NCI-H526 treated with DMSO at 0.1 percent for 48 hours (cell line): Measurements from ENCODE around the gene RNF187.
"Not testable (repeated sequence)": the region's sequence is repeated elsewhere in the genome, so short reads cannot be mapped to it uniquely, and the experiment has no call there.

Source experiments
- DNase-seq: peaks from one replicate; lab custom pipeline; 2025; lab: John Stamatoyannopoulos, UW

The RNF187 gene

GRCh38 chr1:228460821-228461220, 26.4 kb upstream of the RNF187 start:
- DNase-seq = no peak

DNA sequence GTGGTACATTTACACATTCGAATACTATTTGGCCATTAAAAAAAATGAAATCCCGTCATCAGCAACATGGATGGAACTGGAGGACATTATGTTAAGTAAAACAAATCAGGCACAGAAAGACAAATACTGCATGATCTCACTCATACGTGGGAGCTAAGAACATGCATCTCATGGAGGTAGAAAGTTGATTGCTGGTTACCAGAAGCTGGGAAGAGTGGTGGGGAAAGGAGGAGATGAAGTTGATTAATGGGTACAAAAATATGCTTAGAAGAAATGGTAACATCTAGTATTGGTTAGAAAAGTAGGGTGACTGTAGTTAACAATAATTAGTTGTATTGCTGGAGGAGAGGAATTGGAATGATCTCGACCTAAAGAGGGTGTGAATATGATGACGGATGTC, 24.6 kb upstream of the RNF187 start:
- no peak for DNase-seq

DNA sequence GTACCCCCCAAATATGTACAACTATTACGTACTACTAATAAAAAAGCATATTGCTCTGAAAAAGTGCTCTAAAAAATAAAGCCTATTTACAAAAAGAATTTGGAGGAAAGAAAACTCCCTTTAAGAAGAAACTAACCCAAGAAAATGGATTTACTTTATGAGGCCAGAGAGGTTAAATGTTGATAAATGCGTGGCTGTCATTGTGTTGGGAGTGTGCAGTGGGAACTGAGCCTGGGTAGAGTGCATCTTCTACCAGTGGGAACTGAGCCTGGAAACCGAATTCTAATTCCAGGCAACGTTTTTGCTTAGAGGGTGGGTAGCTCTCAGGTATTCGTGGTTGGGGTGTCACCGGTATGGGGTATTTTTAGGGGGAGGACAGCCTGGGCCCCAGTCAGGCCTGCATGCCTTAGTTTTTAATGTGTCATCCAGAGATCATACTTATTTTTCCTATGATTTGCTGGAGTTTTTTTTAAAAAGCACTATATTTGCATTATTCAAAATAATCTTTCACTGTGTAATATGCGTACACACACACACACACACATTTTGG, 24.1 kb upstream of the RNF187 start:
- no peak for DNase-seq

DNA sequence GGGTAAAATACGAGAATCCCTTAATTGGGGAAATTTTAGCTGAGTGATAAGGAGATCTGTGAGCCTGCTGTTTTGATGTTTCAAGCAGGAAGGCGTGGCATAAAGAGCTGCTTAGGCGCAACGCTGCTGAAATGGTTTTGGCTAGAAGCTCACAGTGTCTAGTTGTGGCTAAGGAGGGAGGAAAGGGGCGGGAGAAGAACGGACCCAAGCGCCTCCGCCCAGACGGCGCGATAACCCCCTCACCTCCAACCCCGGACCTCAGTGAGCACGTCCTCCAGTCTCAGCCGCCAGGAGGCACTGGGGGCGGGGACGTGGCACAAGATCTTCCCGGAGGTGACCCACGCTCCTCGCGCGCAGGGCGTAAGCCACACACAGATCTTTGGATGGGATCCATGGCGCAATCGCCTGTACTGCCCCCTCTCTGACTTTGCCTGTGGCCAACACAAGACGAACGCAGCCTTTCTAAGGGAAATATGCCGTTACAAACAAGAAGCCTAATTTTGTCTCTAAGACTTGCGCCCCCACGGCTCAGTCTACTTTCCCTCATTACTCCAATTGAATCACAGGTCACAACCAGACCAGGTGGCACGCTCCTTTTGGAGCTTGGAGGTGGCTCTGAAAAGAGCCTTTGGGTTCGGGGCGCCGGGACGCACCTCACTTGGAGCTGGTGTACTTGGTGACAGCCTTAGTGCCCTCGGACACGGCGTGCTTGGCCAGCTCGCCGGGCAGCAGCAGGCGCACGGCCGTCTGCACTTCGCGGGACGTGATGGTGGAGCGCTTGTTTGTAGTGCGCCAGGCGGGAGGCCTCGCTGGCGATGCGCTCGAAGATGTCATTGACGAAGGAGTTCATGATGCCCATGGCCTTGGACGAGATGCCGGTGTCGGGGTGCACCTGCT, 23.4 kb upstream of the RNF187 start:
- no peak for DNase-seq

- no peak for DNase-seq
Measured at GRCh38 chr1:228464487-228464983, 22.6 kb upstream of the RNF187 start.

DNA sequence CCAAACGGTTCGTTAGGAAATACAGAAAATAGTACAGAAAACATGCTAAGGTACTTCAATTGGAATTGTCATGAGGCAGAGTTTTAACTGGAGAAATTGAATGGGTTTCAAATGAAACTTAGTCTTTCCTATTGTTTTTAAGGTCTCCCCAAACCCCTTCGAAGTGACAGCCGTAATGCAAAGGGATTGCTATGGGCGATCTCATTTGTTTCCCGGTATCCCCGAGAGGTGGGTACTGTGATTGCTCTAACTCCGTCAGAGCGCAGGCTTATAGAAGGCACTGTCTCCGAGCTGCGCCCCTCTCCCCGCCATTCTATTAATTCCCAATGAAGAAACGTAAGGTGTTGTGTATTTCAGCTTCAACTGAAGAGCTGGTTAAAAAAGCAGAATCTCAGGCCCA, 22.0 kb upstream of the RNF187 start:
- DNase-seq = no peak

DNA sequence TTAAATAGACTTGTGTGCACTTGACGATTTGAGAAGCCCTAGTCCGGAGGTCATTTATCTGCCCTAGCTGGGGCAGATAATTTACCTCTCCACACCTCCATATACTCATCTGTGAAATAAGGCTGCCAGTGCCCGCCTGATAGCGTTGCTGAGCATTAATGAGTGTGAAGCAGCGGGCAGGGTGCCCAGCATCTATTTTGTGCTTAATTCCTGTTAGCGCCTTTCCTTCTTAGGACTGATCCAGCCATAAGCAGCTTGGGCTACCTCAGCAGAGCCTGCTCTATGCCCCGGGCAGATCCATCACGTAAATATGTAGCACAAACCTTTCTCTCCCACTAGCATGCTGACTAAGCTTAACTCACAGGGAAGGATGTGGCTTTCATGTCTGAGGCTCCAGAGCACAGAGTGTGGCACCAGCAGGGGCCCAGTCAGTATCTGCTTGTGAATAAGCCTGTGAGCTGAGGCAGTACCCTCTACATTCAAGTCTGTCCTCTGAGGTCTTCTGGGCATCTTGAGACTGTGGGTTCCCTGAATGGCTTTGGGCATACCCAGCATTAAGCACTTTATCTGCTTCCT, 21.5 kb upstream of the RNF187 start:
- DNase-seq = no peak

DNA sequence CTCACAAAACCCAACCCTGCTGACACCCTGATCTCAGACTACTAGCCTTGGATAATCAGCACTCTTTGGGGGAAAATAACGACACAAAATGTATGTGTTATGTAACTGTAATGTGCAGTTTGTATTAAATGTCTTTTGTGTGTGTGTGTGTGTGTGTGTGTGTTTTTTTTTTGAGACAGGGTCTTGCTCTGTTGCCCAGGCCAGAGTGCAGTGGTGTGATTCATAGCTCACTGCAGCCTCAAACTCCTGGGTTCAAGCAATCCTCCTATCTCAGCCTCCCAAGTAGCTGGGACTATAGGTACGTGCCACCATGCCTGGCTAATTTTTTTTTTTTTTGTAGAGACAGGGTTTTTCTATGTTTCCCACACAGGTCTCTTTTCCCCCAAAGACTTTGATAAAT, 19.0 kb upstream of the RNF187 start:
- not testable (repeated sequence) for DNase-seq

DNA sequence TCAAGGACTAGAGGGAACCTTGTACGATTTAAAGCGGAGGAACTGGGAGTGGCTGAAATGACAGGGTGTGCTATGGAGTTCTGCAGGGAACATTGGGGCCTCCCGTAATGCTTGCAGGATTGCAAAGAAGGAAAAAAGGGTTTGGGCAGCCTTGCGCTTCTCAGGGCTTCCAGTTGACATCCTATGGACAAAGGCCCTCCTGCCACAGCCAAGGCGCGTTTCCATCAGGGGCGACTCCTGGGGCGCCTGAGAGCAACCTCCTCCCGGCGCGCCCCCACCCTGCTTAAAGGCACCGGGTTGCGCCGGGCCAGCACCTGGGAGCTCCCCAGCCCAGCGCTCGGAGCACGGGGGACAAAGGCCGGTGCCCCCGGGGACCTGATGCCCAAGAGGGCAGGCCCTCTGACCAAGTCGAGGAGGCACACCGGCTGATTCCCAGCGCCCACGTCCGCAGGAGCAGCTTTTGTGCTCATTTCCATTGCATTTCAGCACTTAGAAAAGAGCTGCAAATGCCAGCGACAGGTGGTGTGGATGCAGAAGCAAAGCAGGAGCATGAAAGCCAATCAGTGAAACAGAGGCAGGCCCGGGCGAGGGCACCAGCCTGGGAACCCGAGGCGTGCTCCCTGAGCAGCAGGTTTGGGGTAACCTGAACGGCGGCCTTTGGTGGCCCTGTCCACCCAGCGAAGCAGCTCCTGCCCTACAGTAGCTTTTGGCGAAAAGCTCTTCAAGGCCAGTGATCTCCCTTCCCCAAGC, 17.6 kb upstream of the RNF187 start:
- no peak for DNase-seq

- DNase-seq = no peak
Measured at GRCh38 chr1:228471154-228471761, 15.9 kb upstream of the RNF187 start.

DNA sequence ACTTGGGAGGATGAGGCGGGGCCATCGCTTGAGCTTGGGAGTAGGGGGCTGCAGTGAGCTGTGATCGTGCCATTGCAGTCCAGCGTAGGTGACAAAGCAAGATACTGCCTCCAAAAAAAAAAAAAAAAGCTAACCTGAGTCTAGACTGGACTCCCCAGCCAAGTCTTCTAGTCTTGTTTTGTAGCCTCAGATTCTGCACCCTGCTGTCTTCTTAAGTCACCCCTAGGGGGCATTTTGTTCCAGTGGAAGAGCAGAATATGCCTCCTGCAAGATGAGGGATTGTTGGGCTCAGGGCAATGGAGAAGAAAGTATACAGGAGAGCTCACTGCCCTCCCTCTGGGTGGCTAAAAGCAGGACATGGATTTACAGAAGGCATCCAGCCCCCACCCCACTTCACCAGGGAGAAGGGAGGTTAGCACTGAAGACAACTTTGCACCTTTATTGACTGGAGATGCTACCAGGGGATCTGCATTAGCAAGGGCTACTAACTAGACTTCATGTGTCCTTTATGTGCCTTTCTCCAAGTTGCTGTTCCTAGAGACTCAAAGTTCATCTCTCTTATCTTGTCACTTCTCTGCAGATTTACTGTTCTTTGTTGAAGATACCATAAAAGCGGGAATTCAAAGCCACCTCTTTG, 15.3 kb upstream of the RNF187 start:
- peak; percentile 8 for DNase-seq

DNA sequence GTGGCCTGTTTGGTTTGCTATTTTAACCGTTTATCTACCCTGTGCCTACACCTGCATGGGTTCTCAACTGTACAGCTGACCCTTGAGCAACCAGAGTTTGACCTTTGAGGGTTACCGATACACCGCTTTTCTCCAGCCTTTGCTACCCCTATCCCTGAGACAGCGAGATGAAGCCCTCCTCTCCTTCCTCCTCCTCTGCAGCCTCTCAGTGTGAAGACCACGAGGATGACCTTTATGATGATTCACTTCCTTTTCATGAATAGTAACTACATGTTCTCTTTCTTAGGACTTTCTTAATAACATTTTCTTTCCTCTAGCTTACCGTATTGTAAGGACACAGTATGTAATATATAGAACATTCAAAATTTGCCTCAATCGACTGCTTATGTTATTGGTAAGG, 14.5 kb upstream of the RNF187 start:
- DNase-seq = no peak

- DNase-seq = no peak
Measured at GRCh38 chr1:228474507-228474906, 12.7 kb upstream of the RNF187 start.

DNA sequence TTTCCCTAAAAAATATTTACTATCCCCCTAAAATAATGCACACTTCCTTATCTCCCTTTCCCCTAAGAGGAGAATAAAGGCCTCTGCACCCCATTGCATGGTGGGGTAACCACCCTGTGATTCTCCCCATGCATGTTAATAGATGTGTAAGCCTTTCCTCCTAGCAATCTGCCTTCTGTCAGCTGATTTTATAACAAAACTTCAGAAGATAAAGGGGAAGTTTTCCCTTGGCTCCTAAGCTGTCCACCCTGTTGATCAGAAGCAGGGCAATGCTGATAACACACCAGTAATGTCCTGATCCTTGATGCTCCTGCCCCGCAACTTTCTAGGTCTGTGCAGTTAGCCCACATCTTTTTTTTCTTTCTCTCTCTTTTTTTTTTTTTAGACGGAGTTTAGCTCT, 11.4 kb upstream of the RNF187 start:
- no peak for DNase-seq

GRCh38 chr1:228477263-228477662, 9.9 kb upstream of the RNF187 start:
- DNase-seq = no peak

DNA sequence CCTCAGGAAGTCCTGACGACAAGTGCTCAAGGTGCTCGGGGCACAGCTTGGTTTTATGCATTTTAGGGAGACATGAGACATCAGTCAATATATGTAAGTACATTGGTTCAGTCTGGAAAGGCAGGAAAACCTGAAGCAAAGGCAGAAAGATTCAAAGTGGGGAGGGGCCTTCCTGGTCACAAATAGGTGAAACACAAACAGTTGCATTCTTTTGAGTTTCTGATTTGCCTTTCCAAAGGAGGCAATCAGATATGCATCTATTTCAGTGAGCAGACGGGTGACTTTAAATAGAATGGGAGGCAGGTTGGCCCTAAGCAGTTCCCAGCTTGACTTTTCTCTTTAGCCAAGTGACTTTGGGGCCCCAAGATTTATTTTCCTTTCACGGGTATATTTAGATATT, 8.9 kb upstream of the RNF187 start:
- DNase-seq = no peak

- DNase-seq = no peak
Measured at GRCh38 chr1:228478912-228479711, 8.1 kb upstream of the RNF187 start.

GRCh38 chr1:228483789-228484188, 3.4 kb upstream of the RNF187 start:
- no peak for DNase-seq

- DNase-seq = peak; percentile 82
Measured at GRCh38 chr1:228486596-228487335, 416 bp upstream of the RNF187 start.
